Measurements from ENCODE around the gene CBS.
"Not testable (repeated sequence)": the region's sequence is repeated elsewhere in the genome, so short reads cannot be mapped to it uniquely, and the experiment has no call there.

The CBS gene

GRCh38 chr21:43075170-43076022 lies at the start of gene CBS:
Gene CBS (minus strand): TSS chr21:43075835. CDS start chr21:43072193, 3,642 bp downstream.
- in situ Hi-C loops (cut with MboI; ENCODE audit: low pct_unique_long_range_greater_than_20kb, low sequenced_read_pairs); DNase-seq: not testable (repeated sequence)

GRCh38 chr21:43115956-43116355 lies 40.3 kb upstream of the CBS start:
- DNase-seq; in situ Hi-C loops (cut with MboI; ENCODE audit: low pct_unique_long_range_greater_than_20kb, low sequenced_read_pairs): not testable (repeated sequence)

- in situ Hi-C loops (cut with MboI; ENCODE audit: low pct_unique_long_range_greater_than_20kb, low sequenced_read_pairs); DNase-seq: not testable (repeated sequence)
Measured at GRCh38 chr21:43114483-43114882, 38.8 kb upstream of the CBS start.

GRCh38 chr21:43109006-43109405 lies 33.4 kb upstream of the CBS start:
- in situ Hi-C loops (cut with MboI; ENCODE audit: low pct_unique_long_range_greater_than_20kb, low sequenced_read_pairs); DNase-seq: not testable (repeated sequence)

- in situ Hi-C loops (cut with MboI; ENCODE audit: low pct_unique_long_range_greater_than_20kb, low sequenced_read_pairs); DNase-seq: not testable (repeated sequence)
Measured at GRCh38 chr21:43108177-43108576, 32.5 kb upstream of the CBS start.

GRCh38 chr21:43107794-43108137 lies 32.1 kb upstream of the CBS start:
- DNase-seq; in situ Hi-C loops (cut with MboI; ENCODE audit: low pct_unique_long_range_greater_than_20kb, low sequenced_read_pairs): not testable (repeated sequence)

GRCh38 chr21:43106965-43107793 lies 31.5 kb upstream of the CBS start, which contains the start of gene U2AF1:
Gene U2AF1 (minus strand): TSS chr21:43107570. CDS start chr21:43107494, 76 bp downstream.
- DNase-seq; in situ Hi-C loops (cut with MboI; ENCODE audit: low pct_unique_long_range_greater_than_20kb, low sequenced_read_pairs): not testable (repeated sequence)

GRCh38 chr21:43104642-43105041 lies 29.0 kb upstream of the CBS start:
- DNase-seq; in situ Hi-C loops (cut with MboI; ENCODE audit: low pct_unique_long_range_greater_than_20kb, low sequenced_read_pairs): not testable (repeated sequence)

- in situ Hi-C loops (cut with MboI; ENCODE audit: low pct_unique_long_range_greater_than_20kb, low sequenced_read_pairs): not testable (repeated sequence)
Measured at GRCh38 chr21:43102281-43102680, 26.6 kb upstream of the CBS start.

GRCh38 chr21:43101676-43102075 lies 26.0 kb upstream of the CBS start:
- in situ Hi-C loops (cut with MboI; ENCODE audit: low pct_unique_long_range_greater_than_20kb, low sequenced_read_pairs); DNase-seq: not testable (repeated sequence)

More at GRCh38 chr21:43102281-43102680, 26.6 kb upstream of the CBS start:
- not testable (repeated sequence) for DNase-seq

- DNase-seq; in situ Hi-C loops (cut with MboI; ENCODE audit: low pct_unique_long_range_greater_than_20kb, low sequenced_read_pairs): not testable (repeated sequence)
Measured at GRCh38 chr21:43101000-43101399, 25.4 kb upstream of the CBS start.

- in situ Hi-C loops (cut with MboI; ENCODE audit: low pct_unique_long_range_greater_than_20kb, low sequenced_read_pairs): not testable (repeated sequence)
Measured at GRCh38 chr21:43091979-43092614, 16.5 kb upstream of the CBS start.

GRCh38 chr21:43090947-43091346 lies 15.3 kb upstream of the CBS start:
- DNase-seq; in situ Hi-C loops (cut with MboI; ENCODE audit: low pct_unique_long_range_greater_than_20kb, low sequenced_read_pairs): not testable (repeated sequence)

More at GRCh38 chr21:43091979-43092614, 16.5 kb upstream of the CBS start:
- not testable (repeated sequence) for DNase-seq

GRCh38 chr21:43089463-43089862 lies 13.8 kb upstream of the CBS start:
- DNase-seq; in situ Hi-C loops (cut with MboI; ENCODE audit: low pct_unique_long_range_greater_than_20kb, low sequenced_read_pairs): not testable (repeated sequence)

- DNase-seq: not testable (repeated sequence)
Measured at GRCh38 chr21:43082587-43083300, 7.1 kb upstream of the CBS start.

GRCh38 chr21:43076643-43077042 lies 1.0 kb upstream of the CBS start:
- DNase-seq; in situ Hi-C loops (cut with MboI; ENCODE audit: low pct_unique_long_range_greater_than_20kb, low sequenced_read_pairs): not testable (repeated sequence)

More at GRCh38 chr21:43082587-43083300, 7.1 kb upstream of the CBS start:
- in situ Hi-C loops (cut with MboI; ENCODE audit: low pct_unique_long_range_greater_than_20kb, low sequenced_read_pairs): not testable (repeated sequence)

GRCh38 chr21:43076023-43076637 lies 495 bp upstream of the CBS start:
- DNase-seq; in situ Hi-C loops (cut with MboI; ENCODE audit: low pct_unique_long_range_greater_than_20kb, low sequenced_read_pairs): not testable (repeated sequence)

All from KBM-7 (cell line).